ENCODE results near the gene SLC16A8.
A peak's percentile ranks its signal among the peaks of the same experiment; 100 is the strongest.

SLC16A8 gene

DNA sequence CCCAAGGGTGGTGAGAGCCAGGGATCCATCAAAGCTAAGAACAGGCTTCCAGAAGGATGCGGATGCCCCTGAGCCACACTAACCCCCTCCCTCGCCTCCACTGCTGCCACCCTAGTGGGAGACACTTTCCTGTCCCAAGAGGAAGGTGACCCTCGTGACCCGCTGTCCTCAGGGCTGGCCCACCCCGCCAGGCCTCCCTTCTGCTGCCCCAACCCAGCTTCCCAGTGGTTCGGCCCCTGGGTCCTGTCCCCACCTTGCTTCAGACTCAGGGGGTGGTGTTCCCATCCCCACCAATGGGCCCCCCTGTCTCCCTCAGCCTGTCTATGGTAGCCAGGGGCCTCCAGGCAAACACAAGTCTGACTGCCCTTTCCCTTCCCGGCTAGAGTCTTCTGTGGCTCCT, 33.3 kb downstream of the SLC16A8 start:
- H3K27me3 ChIP-seq (ENCODE audit: control insufficient read depth in 3 of 3, insufficient read depth in 3 of 3, low read depth in 1 of 3, low read length in 3 of 3), result peaks cover 0 to 13% (median 0%) of the 10 kb centered on the region in 3 experiments
- H3K4ac ChIP-seq (ENCODE audit: low read length), result no peak overlapping the region
- H2BK12ac ChIP-seq (ENCODE audit: low read length), result peak overlapping the region; percentile 97
- H3K23ac ChIP-seq (ENCODE audit: low read depth, low read length, poor library complexity), result no peak overlapping the region
- no peak overlapping the region for H4K8ac ChIP-seq (ENCODE audit: low read depth, low read length)
- H3K9me3 ChIP-seq (replicated peaks in 1 of 2; ENCODE audit: control insufficient read depth in 2 of 2, insufficient read depth in 1 of 2, low read depth in 1 of 2, low read length in 2 of 2), result no peaks in the 10 kb centered on the region
- H3K9ac ChIP-seq (ENCODE audit: low read depth, low read length, poor library complexity), result no peak overlapping the region
- H3K4me3 ChIP-seq (ENCODE audit: low read length in 2 of 2), result no peak overlapping the region
- peak overlapping the region; percentile 1 for H2BK120ac ChIP-seq (ENCODE audit: low read depth, low read length)
- H2AFZ ChIP-seq (ENCODE audit: low read length), result no peak overlapping the region
- no peaks in the 10 kb centered on the region for H3K79me1 ChIP-seq (ENCODE audit: low read depth, low read length)
- peak overlapping the region; percentile 11 for H3K18ac ChIP-seq (ENCODE audit: low read length)
- H4K91ac ChIP-seq (ENCODE audit: low read depth, low read length, poor library complexity), result no peak overlapping the region
- DNase-seq (ENCODE audit: low spot score), result no peak
- peak overlapping the region; percentile 64 for H2AK5ac ChIP-seq (ENCODE audit: low read depth, low read length)
- H3K14ac ChIP-seq (ENCODE audit: low read length), result no peak overlapping the region
- H3K4me1 ChIP-seq (ENCODE audit: control insufficient read depth in 2 of 2, insufficient read depth in 1 of 2, low read depth in 1 of 2, low read length in 2 of 2), result peaks cover 4 to 14% of the 10 kb centered on the region in 2 donors
- H2BK5ac ChIP-seq (ENCODE audit: low read length), result no peak overlapping the region
- WGBS, 2 donors (ENCODE audit: extremely low coverage in 2 of 2, insufficient read length in 2 of 2, insufficient replicate concordance in 1 of 2), result no CpG with 5 or more reads among the region's 7 CpGs
- no peak overlapping the region for H3K27ac ChIP-seq (replicated peaks; ENCODE audit: low read length)
- no peaks in the 10 kb centered on the region for H3K36me3 ChIP-seq (replicated peaks in 1 of 2; ENCODE audit: control insufficient read depth in 2 of 2, insufficient read depth in 2 of 2, low read length in 2 of 2)
- H3K4me2 ChIP-seq (ENCODE audit: insufficient read depth, low read length, poor library complexity, severe bottlenecking), result no peak overlapping the region
- H2BK15ac ChIP-seq (ENCODE audit: low read length), result peak overlapping the region; percentile 60

GRCh38 chr22:38049812-38050619, 34.0 kb downstream of the SLC16A8 start:
- no peak for DNase-seq (ENCODE audit: low spot score)
- Histone ChIP-seq H3K18ac (ENCODE audit: low read length) (peak overlapping the region; percentile 80), H2BK120ac (ENCODE audit: low read depth, low read length) (peak overlapping the region; percentile 64), H3K27ac (replicated peaks; ENCODE audit: low read length) (no peak overlapping the region), H2BK15ac (ENCODE audit: low read length) (peak overlapping the region; percentile 60), H2BK5ac (ENCODE audit: low read length) (no peak overlapping the region), H3K4me1 (ENCODE audit: control insufficient read depth in 2 of 2, insufficient read depth in 1 of 2, low read depth in 1 of 2, low read length in 2 of 2) (peaks cover 4 to 14% of the 10 kb centered on the region in 2 donors), H3K4me3 (ENCODE audit: low read length in 2 of 2) (peak overlapping the region in 1 of 2 donors; percentile 55), H3K23ac (ENCODE audit: low read depth, low read length, poor library complexity) (peak overlapping the region; percentile 57), H3K9me3 (replicated peaks in 1 of 2; ENCODE audit: control insufficient read depth in 2 of 2, insufficient read depth in 1 of 2, low read depth in 1 of 2, low read length in 2 of 2) (no peaks in the 10 kb centered on the region), H2BK12ac (ENCODE audit: low read length) (peak overlapping the region; percentile 30), H3K4ac (ENCODE audit: low read length) (no peak overlapping the region), H3K14ac (ENCODE audit: low read length) (no peak overlapping the region), H2AFZ (ENCODE audit: low read length) (no peak overlapping the region), H2AK5ac (ENCODE audit: low read depth, low read length) (peak overlapping the region; percentile 93), H3K79me1 (ENCODE audit: low read depth, low read length) (no peaks in the 10 kb centered on the region), H3K36me3 (replicated peaks in 1 of 2; ENCODE audit: control insufficient read depth in 2 of 2, insufficient read depth in 2 of 2, low read length in 2 of 2) (no peaks in the 10 kb centered on the region), H3K9ac (ENCODE audit: low read depth, low read length, poor library complexity) (no peak overlapping the region), H3K4me2 (ENCODE audit: insufficient read depth, low read length, poor library complexity, severe bottlenecking) (no peak overlapping the region), H3K27me3 (ENCODE audit: control insufficient read depth in 3 of 3, insufficient read depth in 3 of 3, low read depth in 1 of 3, low read length in 3 of 3) (peaks cover 0 to 13% (median 0%) of the 10 kb centered on the region in 3 experiments), H4K8ac (ENCODE audit: low read depth, low read length) (no peak overlapping the region), H4K91ac (ENCODE audit: low read depth, low read length, poor library complexity) (no peak overlapping the region)
- WGBS, 2 donors (ENCODE audit: extremely low coverage in 2 of 2, insufficient read length in 2 of 2, insufficient replicate concordance in 1 of 2), result no CpG with 5 or more reads among the region's 20 CpGs

DNA sequence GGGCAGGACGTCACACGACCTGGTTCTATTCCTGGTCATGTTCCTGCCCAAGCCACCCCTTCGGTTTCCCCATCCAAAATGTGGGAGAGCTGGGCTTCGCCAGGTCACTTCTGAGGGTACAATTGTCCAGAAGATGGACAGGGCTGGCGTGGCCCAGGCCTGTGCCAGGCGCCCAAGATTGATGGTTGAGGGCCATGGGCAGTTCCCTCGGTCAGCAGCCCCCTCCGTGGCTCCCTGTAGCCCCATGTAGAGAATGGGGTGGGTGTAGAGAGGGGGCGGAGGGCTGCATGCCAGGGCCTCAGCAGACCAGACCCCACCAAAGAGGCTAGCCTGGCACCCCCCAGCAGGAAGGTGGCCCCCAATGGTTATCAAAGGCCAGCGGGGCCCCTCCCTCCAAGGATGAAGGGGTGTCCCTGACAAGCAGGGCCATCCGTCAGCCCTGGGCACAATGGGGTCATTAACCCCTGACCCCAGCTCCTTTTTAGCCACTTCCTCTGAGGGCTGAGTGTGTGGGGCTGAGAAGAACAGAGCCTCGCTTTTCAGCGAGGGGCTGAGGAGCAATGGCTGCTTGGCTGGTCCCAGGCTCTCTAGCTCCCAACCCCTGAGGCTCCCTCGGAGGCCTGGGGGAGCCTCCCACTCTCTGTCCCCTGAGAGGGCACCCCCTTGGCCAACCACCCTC, 37.8 kb downstream of the SLC16A8 start:
- no peaks in the 10 kb centered on the region for H3K79me1 ChIP-seq (ENCODE audit: low read depth, low read length)
- DNase-seq (ENCODE audit: low spot score), result peak; percentile 54
- no peak overlapping the region for H2BK5ac ChIP-seq (ENCODE audit: low read length)
- peak overlapping the region; percentile 76 for H3K23ac ChIP-seq (ENCODE audit: low read depth, low read length, poor library complexity)
- peak overlapping the region; percentile 92 for H3K18ac ChIP-seq (ENCODE audit: low read length)
- H3K27me3 ChIP-seq (ENCODE audit: control insufficient read depth in 3 of 3, insufficient read depth in 3 of 3, low read depth in 1 of 3, low read length in 3 of 3), result peaks cover 0 to 7% (median 0%) of the 10 kb centered on the region in 3 experiments
- H2BK15ac ChIP-seq (ENCODE audit: low read length), result peak overlapping the region; percentile 91
- H3K9ac ChIP-seq (ENCODE audit: low read depth, low read length, poor library complexity), result no peak overlapping the region
- peak overlapping the region; percentile 54 for H2BK120ac ChIP-seq (ENCODE audit: low read depth, low read length)
- H4K91ac ChIP-seq (ENCODE audit: low read depth, low read length, poor library complexity), result peak overlapping the region; percentile 24
- H4K8ac ChIP-seq (ENCODE audit: low read depth, low read length), result no peak overlapping the region
- H3K4me2 ChIP-seq (ENCODE audit: insufficient read depth, low read length, poor library complexity, severe bottlenecking), result no peak overlapping the region
- no peaks in the 10 kb centered on the region for H3K36me3 ChIP-seq (replicated peaks in 1 of 2; ENCODE audit: control insufficient read depth in 2 of 2, insufficient read depth in 2 of 2, low read length in 2 of 2)
- peak overlapping the region; percentile 92 for H2AFZ ChIP-seq (ENCODE audit: low read length)
- no peaks in the 10 kb centered on the region for H3K9me3 ChIP-seq (replicated peaks in 1 of 2; ENCODE audit: control insufficient read depth in 2 of 2, insufficient read depth in 1 of 2, low read depth in 1 of 2, low read length in 2 of 2)
- H3K4me3 ChIP-seq (ENCODE audit: low read length in 2 of 2), result peak overlapping the region in 1 of 2 donors; percentile 22
- peak overlapping the region; percentile 82 for H2BK12ac ChIP-seq (ENCODE audit: low read length)
- peak overlapping the region; percentile 64 for H3K27ac ChIP-seq (replicated peaks; ENCODE audit: low read length)
- H2AK5ac ChIP-seq (ENCODE audit: low read depth, low read length), result peak overlapping the region; percentile 20
- no CpG with 5 or more reads among the region's 14 CpGs for WGBS, 2 donors (ENCODE audit: extremely low coverage in 2 of 2, insufficient read length in 2 of 2, insufficient replicate concordance in 1 of 2)
- no peak overlapping the region for H3K4ac ChIP-seq (ENCODE audit: low read length)
- H3K4me1 ChIP-seq (ENCODE audit: control insufficient read depth in 2 of 2, insufficient read depth in 1 of 2, low read depth in 1 of 2, low read length in 2 of 2), result peaks cover 4 to 12% of the 10 kb centered on the region in 2 donors
- H3K14ac ChIP-seq (ENCODE audit: low read length), result no peak overlapping the region
